ENCODE measurements around the gene AGMAT.

AGMAT gene

GRCh38 chr1:15557594-15557993 lies 27.3 kb downstream of the AGMAT start:
- Histone ChIP-seq H3F3A (ENCODE audit: insufficient read depth, low read length) (no peaks in the 10 kb centered on the region), H2AFZ (ENCODE audit: low read length) (no peak overlapping the region), H3K27ac (ENCODE audit: low read depth, low read length, poor library complexity, severe bottlenecking) (no peak overlapping the region), H3K4me2 (ENCODE audit: low read length) (no peak overlapping the region), H3K9ac (ENCODE audit: low read length) (no peak overlapping the region), H3K9me2 (ENCODE audit: low read depth, low read length) (no peaks in the 10 kb centered on the region), H3K4me1 (ENCODE audit: insufficient read depth, low read length, severe bottlenecking) (no peaks in the 10 kb centered on the region), H3K27me3 (ENCODE audit: insufficient read depth, low read length) (no peaks in the 10 kb centered on the region), H3K9me3 (ENCODE audit: low read length) (no peaks in the 10 kb centered on the region), H3K79me2 (ENCODE audit: insufficient read depth, low read length) (no peaks in the 10 kb centered on the region), H4K20me1 (ENCODE audit: insufficient read depth, low read length) (no peaks in the 10 kb centered on the region), H3K4me3 (ENCODE audit: low read depth, low read length, poor library complexity, severe bottlenecking) (no peak overlapping the region), H3K36me3 (ENCODE audit: insufficient read depth, low read length) (peaks cover 26% of the 10 kb centered on the region)
- TF ChIP-seq, protein P1, sequence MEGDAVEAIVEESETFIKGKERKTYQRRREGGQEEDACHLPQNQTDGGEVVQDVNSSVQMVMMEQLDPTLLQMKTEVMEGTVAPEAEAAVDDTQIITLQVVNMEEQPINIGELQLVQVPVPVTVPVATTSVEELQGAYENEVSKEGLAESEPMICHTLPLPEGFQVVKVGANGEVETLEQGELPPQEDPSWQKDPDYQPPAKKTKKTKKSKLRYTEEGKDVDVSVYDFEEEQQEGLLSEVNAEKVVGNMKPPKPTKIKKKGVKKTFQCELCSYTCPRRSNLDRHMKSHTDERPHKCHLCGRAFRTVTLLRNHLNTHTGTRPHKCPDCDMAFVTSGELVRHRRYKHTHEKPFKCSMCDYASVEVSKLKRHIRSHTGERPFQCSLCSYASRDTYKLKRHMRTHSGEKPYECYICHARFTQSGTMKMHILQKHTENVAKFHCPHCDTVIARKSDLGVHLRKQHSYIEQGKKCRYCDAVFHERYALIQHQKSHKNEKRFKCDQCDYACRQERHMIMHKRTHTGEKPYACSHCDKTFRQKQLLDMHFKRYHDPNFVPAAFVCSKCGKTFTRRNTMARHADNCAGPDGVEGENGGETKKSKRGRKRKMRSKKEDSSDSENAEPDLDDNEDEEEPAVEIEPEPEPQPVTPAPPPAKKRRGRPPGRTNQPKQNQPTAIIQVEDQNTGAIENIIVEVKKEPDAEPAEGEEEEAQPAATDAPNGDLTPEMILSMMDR (IDR thresholded peaks at IDR 0.05; ENCODE audit: low read length): no peak
- no peak for TF ChIP-seq EZH2 (IDR thresholded peaks at IDR 0.05; ENCODE audit: borderline replicate concordance, low read length)

- Histone ChIP-seq H3K4me3 (ENCODE audit: low read depth, low read length, poor library complexity, severe bottlenecking) (no peak overlapping the region), H3K4me1 (ENCODE audit: insufficient read depth, low read length, severe bottlenecking) (no peaks in the 10 kb centered on the region), H3K27me3 (ENCODE audit: insufficient read depth, low read length) (no peaks in the 10 kb centered on the region), H3K27ac (ENCODE audit: low read depth, low read length, poor library complexity, severe bottlenecking) (no peak overlapping the region), H3K79me2 (ENCODE audit: insufficient read depth, low read length) (no peaks in the 10 kb centered on the region), H3K36me3 (ENCODE audit: insufficient read depth, low read length) (peaks cover 20% of the 10 kb centered on the region), H4K20me1 (ENCODE audit: insufficient read depth, low read length) (no peaks in the 10 kb centered on the region), H3K9me3 (ENCODE audit: low read length) (no peaks in the 10 kb centered on the region), H3K4me2 (ENCODE audit: low read length) (no peak overlapping the region), H3K9me2 (ENCODE audit: low read depth, low read length) (no peaks in the 10 kb centered on the region), H2AFZ (ENCODE audit: low read length) (no peak overlapping the region), H3F3A (ENCODE audit: insufficient read depth, low read length) (no peaks in the 10 kb centered on the region), H3K9ac (ENCODE audit: low read length) (no peak overlapping the region)
- TF ChIP-seq, protein P1 (IDR thresholded peaks at IDR 0.05; ENCODE audit: low read length): no peak
- TF ChIP-seq EZH2 (IDR thresholded peaks at IDR 0.05; ENCODE audit: borderline replicate concordance, low read length): no peak
Observed at GRCh38 chr1:15557008-15557407, 27.8 kb downstream of the AGMAT start.

- Histone ChIP-seq H3K27me3 (ENCODE audit: insufficient read depth, low read length) (no peaks in the 10 kb centered on the region), H3K9ac (ENCODE audit: low read length) (no peak overlapping the region), H3K4me3 (ENCODE audit: low read depth, low read length, poor library complexity, severe bottlenecking) (no peak overlapping the region), H4K20me1 (ENCODE audit: insufficient read depth, low read length) (no peaks in the 10 kb centered on the region), H3K4me2 (ENCODE audit: low read length) (no peak overlapping the region), H3K9me3 (ENCODE audit: low read length) (no peaks in the 10 kb centered on the region), H3K36me3 (ENCODE audit: insufficient read depth, low read length) (peaks cover 32% of the 10 kb centered on the region), H3K79me2 (ENCODE audit: insufficient read depth, low read length) (no peaks in the 10 kb centered on the region), H3K4me1 (ENCODE audit: insufficient read depth, low read length, severe bottlenecking) (no peaks in the 10 kb centered on the region), H3K9me2 (ENCODE audit: low read depth, low read length) (no peaks in the 10 kb centered on the region), H3K27ac (ENCODE audit: low read depth, low read length, poor library complexity, severe bottlenecking) (no peak overlapping the region), H3F3A (ENCODE audit: insufficient read depth, low read length) (no peaks in the 10 kb centered on the region), H2AFZ (ENCODE audit: low read length) (no peak overlapping the region)
- TF ChIP-seq, protein P1 (IDR thresholded peaks at IDR 0.05; ENCODE audit: low read length): no peak
- TF ChIP-seq EZH2 (IDR thresholded peaks at IDR 0.05; ENCODE audit: borderline replicate concordance, low read length): no peak
Observed at GRCh38 chr1:15550573-15550972, 34.3 kb downstream of the AGMAT start.
